Adrenal gland (tissue), 12 donors: ENCODE data around the gene ITPRIP. TPM values are rescaled to one million over a fixed set of nuclear protein-coding genes. Genes with fewer than 3 reads are reported as not detected.

ENCODE experiments used
- DNase-seq, 7 donors: peaks; one replicate each; pipeline ENCODE4 v3.0.0-alpha.2; 2019 to 2020
- H3K27ac ChIP-seq, 5 donors: fragments of 200-600 bp; sonication (generic) in 4 of 5; 1 replicate in 3 of 5; 2 replicates in 2 of 5; pipeline versions ENCODE4 v1.5.1 to v1.8.0; 2016 to 2020; ENCODE audit warnings: mild to moderate bottlenecking in 1 of 5
- H3K27me3 ChIP-seq: fragments of 200-600 bp; 2 replicates; pipeline ENCODE4 v1.8.0; 2021
- H3K36me3 ChIP-seq, 2 donors: fragments of 200-600 bp; replicated peaks in 1 of 2; 1 replicate in 1 of 2; 2 replicates in 1 of 2; pipeline versions ENCODE4 v1.5.1 to v1.8.0; 2018 to 2022
- H3K4me1 ChIP-seq, 2 donors: fragments of 200-600 bp; replicated peaks in 1 of 2; 1 replicate in 1 of 2; 2 replicates in 1 of 2; pipeline versions ENCODE4 v1.5.1 to v1.8.0; 2018 to 2021
- H3K4me3 ChIP-seq, 4 donors: fragments of 200-600 bp; sonication (generic) in 3 of 4; one replicate each; pipeline ENCODE4 v1.5.1; 2016 to 2018
- H3K9me3 ChIP-seq, 3 donors: fragments of 200-600 bp; sonication (generic) in 1 of 3; replicated peaks in 1 of 3; 1 replicate in 2 of 3; 2 replicates in 1 of 3; pipeline versions ENCODE4 v1.5.1 to v1.8.0; 2016 to 2021
- POLR2A ChIP-seq, 2 donors: fragments of 450-650 bp; IDR thresholded peaks; one replicate each; pipeline ENCODE4 v1.6.1; 2017; ENCODE audit warnings: antibody characterized with exemption in 2 of 2, mild to moderate bottlenecking in 2 of 2, moderate library complexity in 1 of 2
- WGBS, 4 donors: extraction: QIAGEN DNeasy Blood & Tissue Kit in 2 of 4; methylation state at CpG; one replicate each; pipeline versions ENCODE4 v1.1.5 to v1.1.7; 2013 to 2017; 5-methylcytosine and 5-hydroxymethylcytosine counted together
- intact Hi-C, 2 donors: fragments of 100-400 bp; cut with DNase I; formaldehyde crosslinking; loops; one replicate each; pipeline versions ENCODE4 v1.14.1 to v1.15.0; 2022 to 2023
- polyA plus RNA-seq, 3 donors: library from polyadenylated mRNA; stranded (reverse); fragments of 200-250 nt in 2 of 3; fragments of 350-450 nt in 1 of 3; fragmentation: Illumina TruSeq in 1 of 3; extraction: RNeasy Lipid Tissue Mini Kit (QIAGEN cat#74804) in 1 of 3; gene quantifications; one replicate each; pipeline ENCODE4 v1.2.3, GENCODE V29; 2013 to 2014
- total RNA-seq, 9 donors: library from RNA; depleted of rRNA in 4 of 9; stranded (reverse); fragments of >200 nt in 4 of 9; fragments of 120-200 nt in 1 of 9; fragmentation: NEBNext Ultra II Directional in 1 of 9; extraction: Animal tissue kit (Norgen Biotek cat#: 25700) in 1 of 9; gene quantifications; one replicate each; pipeline versions ENCODE4 v1.1.0 to v1.2.4, GENCODE V29; 2013 to 2023
- TF ChIP-seq, protein P1 (sequence below), 6 experiments: fragments of 450-650 bp in 4 of 6; fragments of 200-600 bp in 2 of 6; sonication (generic) in 1 of 6; IDR thresholded peaks; 1 replicate in 5 of 6; 2 replicates in 1 of 6; pipeline versions ENCODE4 v1.5.1 to v1.8.0; 2016 to 2021; ENCODE audit warnings: antibody characterized with exemption in 6 of 6, mild to moderate bottlenecking in 2 of 6, moderate library complexity in 1 of 6
- donor health status: healthy with polysubstance abuse.
- donor health status: Bipolar disorder and iron deficiency.
- donor health status: DM: yes; HTN: yes; CAD: no.
- donor health status: DM: no; HTN: no; CAD: no.
- donor health status: DM: no; HTN: no; CAD: no.
- donor health status: DM: yes; HTN: yes; CAD: no.

The ITPRIP gene
- total and polyA plus RNA-seq, 12 donors, result 4.2 to 27.0 (median 19.1) TPM

DNA sequence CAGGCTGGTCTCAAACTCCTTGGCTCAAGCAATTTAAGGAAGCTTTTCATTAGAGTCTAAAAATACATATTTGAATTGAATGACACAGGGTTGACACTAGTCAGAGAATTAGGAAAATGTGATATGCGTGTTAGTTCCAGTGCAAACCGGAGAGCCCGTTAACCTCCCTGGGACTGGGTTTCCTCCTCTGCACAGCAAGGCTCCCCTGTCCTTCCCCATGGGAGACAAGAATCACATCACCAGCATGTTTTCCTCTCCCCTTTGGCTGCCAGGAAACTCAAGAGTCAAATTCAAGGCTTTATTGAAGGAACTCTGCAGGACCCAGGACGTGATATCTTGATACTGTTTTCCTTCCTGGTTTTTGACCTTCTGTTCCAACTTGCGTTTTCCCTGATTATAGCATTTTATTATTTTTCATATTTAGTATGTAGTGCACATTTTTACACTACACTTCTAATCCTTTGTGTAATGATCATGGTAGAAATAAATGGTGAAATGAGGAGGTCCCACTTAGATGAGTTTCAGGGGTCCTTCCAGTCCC lies 44.4 kb downstream of the ITPRIP start:
- TF ChIP-seq, protein P1, sequence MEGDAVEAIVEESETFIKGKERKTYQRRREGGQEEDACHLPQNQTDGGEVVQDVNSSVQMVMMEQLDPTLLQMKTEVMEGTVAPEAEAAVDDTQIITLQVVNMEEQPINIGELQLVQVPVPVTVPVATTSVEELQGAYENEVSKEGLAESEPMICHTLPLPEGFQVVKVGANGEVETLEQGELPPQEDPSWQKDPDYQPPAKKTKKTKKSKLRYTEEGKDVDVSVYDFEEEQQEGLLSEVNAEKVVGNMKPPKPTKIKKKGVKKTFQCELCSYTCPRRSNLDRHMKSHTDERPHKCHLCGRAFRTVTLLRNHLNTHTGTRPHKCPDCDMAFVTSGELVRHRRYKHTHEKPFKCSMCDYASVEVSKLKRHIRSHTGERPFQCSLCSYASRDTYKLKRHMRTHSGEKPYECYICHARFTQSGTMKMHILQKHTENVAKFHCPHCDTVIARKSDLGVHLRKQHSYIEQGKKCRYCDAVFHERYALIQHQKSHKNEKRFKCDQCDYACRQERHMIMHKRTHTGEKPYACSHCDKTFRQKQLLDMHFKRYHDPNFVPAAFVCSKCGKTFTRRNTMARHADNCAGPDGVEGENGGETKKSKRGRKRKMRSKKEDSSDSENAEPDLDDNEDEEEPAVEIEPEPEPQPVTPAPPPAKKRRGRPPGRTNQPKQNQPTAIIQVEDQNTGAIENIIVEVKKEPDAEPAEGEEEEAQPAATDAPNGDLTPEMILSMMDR (IDR thresholded peaks at IDR 0.05), result no peak
- no peak for TF ChIP-seq POLR2A (IDR thresholded peaks at IDR 0.05)
- Histone ChIP-seq H3K27me3 (no peaks in the 10 kb centered on the region), H3K27ac (peak overlapping the region in 2 of 5 donors; percentile 57 to 77), H3K9me3 (no peaks in the 10 kb centered on the region), H3K4me3 (no peak overlapping the region), H3K4me1 (peaks cover 0 to 17% of the 10 kb centered on the region in 2 donors), H3K36me3 (no peaks in the 10 kb centered on the region)
- DNase-seq, result peak in 1 of 7 donors; percentile 51
- 65 to 75% (median 71%) methylated on average over 5 of the region's 5 CpGs for WGBS, 4 donors
- intact Hi-C loops, result no loop called here

DNA sequence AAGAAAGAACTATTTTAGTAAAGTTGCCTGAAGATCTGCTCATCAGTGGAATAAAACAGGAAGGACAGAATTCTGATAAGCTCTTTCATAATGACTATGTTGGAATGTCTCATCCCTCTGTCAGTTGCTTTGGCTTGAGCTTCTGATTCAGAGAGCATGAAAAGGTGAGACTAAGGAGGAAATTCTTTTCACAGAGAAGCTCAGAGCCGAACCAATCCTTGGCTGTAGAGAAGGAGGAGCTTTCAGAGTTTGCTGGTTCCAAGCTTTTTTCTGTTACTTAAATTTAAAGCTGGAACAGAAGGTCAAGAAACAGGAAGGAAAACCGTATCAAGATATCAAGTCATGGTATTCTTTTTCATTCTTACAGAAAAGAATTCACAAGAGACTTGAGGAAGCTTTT lies 45.3 kb downstream of the ITPRIP start:
- intact Hi-C loops, result no loop called here
- TF ChIP-seq, protein P1 (IDR thresholded peaks at IDR 0.05), result no peak
- TF ChIP-seq POLR2A (IDR thresholded peaks at IDR 0.05), result no peak
- Histone ChIP-seq H3K4me1 (peaks cover 0 to 17% of the 10 kb centered on the region in 2 donors), H3K9me3 (no peaks in the 10 kb centered on the region), H3K36me3 (no peaks in the 10 kb centered on the region), H3K27ac (peak overlapping the region; percentile 1 to 87 (median 28)), H3K27me3 (no peaks in the 10 kb centered on the region), H3K4me3 (no peak overlapping the region)
- no peak for DNase-seq
- 7 to 47% (median 39%) methylated on average over 2 of the region's 2 CpGs for WGBS, 4 donors

DNA sequence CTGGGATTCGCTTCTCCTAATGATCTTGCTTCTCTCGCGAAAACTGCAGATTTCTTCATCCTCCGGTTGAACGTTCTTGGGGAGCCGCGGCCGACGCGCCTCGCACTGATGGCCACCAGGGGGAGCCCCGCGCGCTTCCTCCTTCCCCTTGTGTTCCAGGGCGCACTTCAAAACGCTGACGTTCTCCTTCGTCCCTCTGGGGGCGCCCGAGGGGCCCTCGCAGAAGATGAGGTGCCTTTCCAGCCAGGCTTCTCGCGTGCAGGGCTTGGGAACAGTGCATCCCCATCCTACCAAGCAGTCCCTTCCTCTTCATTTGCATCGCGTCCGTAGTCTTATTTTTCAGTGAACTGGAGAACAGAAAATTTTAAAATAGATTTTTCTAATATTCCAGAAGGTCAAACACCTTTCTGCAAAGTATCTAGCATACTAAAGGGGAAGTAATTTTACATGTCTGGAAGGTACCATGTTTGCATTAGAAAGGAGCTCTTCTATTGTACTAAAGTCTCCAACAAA lies 46.8 kb downstream of the ITPRIP start:
- WGBS, 4 donors, result 0 to 2% (median 1%) methylated on average over 23 to 26 of the region's 26 CpGs
- peak overlapping the region in 1 of 5 donors; percentile 57 for H3K27ac ChIP-seq
- peaks cover 0 to 17% of the 10 kb centered on the region in 2 donors for H3K4me1 ChIP-seq
- intact Hi-C loops, result no loop called here
- H3K9me3 ChIP-seq, result no peaks in the 10 kb centered on the region
- DNase-seq, result peak; percentile 86 to 96 (median 93)
- no peak overlapping the region for H3K4me3 ChIP-seq
- H3K27me3 ChIP-seq, result no peaks in the 10 kb centered on the region
- TF ChIP-seq, protein P1 (IDR thresholded peaks at IDR 0.05), result peak; percentile 99 to 100 (median 100)
- no peak for TF ChIP-seq POLR2A (IDR thresholded peaks at IDR 0.05)
- no peaks in the 10 kb centered on the region for H3K36me3 ChIP-seq

DNA sequence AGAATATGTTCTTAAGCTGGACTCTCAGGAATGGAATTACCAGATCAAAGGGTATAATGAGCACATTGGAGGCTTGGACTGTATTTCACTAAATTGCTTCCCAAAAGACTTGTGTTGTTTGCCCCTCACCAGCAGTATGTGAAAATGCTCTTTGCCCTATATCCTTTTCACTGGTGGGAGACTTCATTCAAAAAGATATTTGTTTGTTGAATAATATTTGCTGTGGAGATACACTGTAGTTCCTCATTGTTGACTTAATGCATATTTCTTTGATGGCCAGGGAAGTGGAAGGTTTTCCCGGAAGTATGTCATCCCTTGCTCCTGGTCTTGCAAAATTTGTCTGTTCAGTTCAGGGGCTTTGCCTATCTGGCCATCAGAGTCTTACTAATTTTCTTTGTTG lies 49.9 kb downstream of the ITPRIP start:
- no peak for DNase-seq
- peaks cover 0 to 17% of the 10 kb centered on the region in 2 donors for H3K4me1 ChIP-seq
- no peaks in the 10 kb centered on the region for H3K9me3 ChIP-seq
- no peak overlapping the region for H3K4me3 ChIP-seq
- intact Hi-C loops, result no loop called here
- TF ChIP-seq, protein P1 (IDR thresholded peaks at IDR 0.05), result no peak
- TF ChIP-seq POLR2A (IDR thresholded peaks at IDR 0.05), result no peak
- no peaks in the 10 kb centered on the region for H3K36me3 ChIP-seq
- WGBS, 4 donors, result 59 to 63% (median 61%) methylated on average over 1 of the region's 1 CpG
- H3K27ac ChIP-seq, result no peak overlapping the region
- H3K27me3 ChIP-seq, result no peaks in the 10 kb centered on the region
